HT-29 (cell line): ENCODE results near the gene ZNF524. TPM values are rescaled to one million over a fixed set of nuclear protein-coding genes. Genes with fewer than 3 reads are reported as not detected.

Source experiments
- DNase-seq: peaks from one replicate; pipeline ENCODE4 v3.0.0-alpha.2; 2015; ENCODE audit warnings: low spot score
- total RNA-seq: library from RNA; depleted of rRNA; stranded (reverse); fragments of >200 nt; shearing (Covaris generic); gene quantifications from 2 replicates; pipeline ENCODE4 v1.2.3, GENCODE V29; 2014

Gene ZNF524
- total RNA-seq, 1 experiment from 2014 or later, result 81.2 TPM

GRCh38 chr19:55601084-55601483 is 996 bp downstream of the ZNF524 start:
- DNase-seq, result no peak

- DNase-seq, result no peak
Measured at GRCh38 chr19:55602104-55603001, 2.3 kb downstream of the ZNF524 start.

GRCh38 chr19:55603115-55603514 is 3.0 kb downstream of the ZNF524 start:
- no peak for DNase-seq

- DNase-seq, result no peak
Measured at GRCh38 chr19:55603581-55604292, 3.6 kb downstream of the ZNF524 start.

GRCh38 chr19:55605207-55605636 is 5.1 kb downstream of the ZNF524 start:
- peak; percentile 100 for DNase-seq

GRCh38 chr19:55605637-55606470 is 5.8 kb downstream of the ZNF524 start, which contains the start of gene ZNF865:
ZNF865 (plus strand) TSS chr19:55605647; CDS start chr19:55613619, 7,972 bp downstream.
- peak; percentile 96 for DNase-seq

- DNase-seq, result no peak
Measured at GRCh38 chr19:55606471-55606787, 6.3 kb downstream of the ZNF524 start.

- DNase-seq, result no peak
Measured at GRCh38 chr19:55606817-55607216, 6.7 kb downstream of the ZNF524 start.

- no peak for DNase-seq
Measured at GRCh38 chr19:55609326-55609725, 9.2 kb downstream of the ZNF524 start.

GRCh38 chr19:55611300-55611982 is 11.4 kb downstream of the ZNF524 start:
- no peak for DNase-seq

GRCh38 chr19:55611983-55612645 is 12.0 kb downstream of the ZNF524 start:
- DNase-seq, result no peak

GRCh38 chr19:55613396-55613795 is 13.3 kb downstream of the ZNF524 start:
- no peak for DNase-seq

GRCh38 chr19:55613930-55614710 is 14.0 kb downstream of the ZNF524 start:
- no peak for DNase-seq

- DNase-seq, result no peak
Measured at GRCh38 chr19:55614711-55615542, 14.8 kb downstream of the ZNF524 start.

- DNase-seq, result no peak
Measured at GRCh38 chr19:55615543-55616394, 15.7 kb downstream of the ZNF524 start.

GRCh38 chr19:55616395-55616875 is 16.3 kb downstream of the ZNF524 start:
- DNase-seq, result no peak

- no peak for DNase-seq
Measured at GRCh38 chr19:55617426-55617825, 17.3 kb downstream of the ZNF524 start.

GRCh38 chr19:55618426-55618825 is 18.3 kb downstream of the ZNF524 start:
- DNase-seq, result no peak
